AG04450 (cell line): ENCODE results near the gene SYT8. TPM values are rescaled to one million over a fixed set of nuclear protein-coding genes. Genes with fewer than 3 reads are reported as not detected.
"Not testable (repeated sequence)": the region's sequence is repeated elsewhere in the genome, so short reads cannot be mapped to it uniquely, and the experiment has no call there.

ENCODE experiments used
- CTCF ChIA-PET: fragments of 300-600, 350-600 bp; formaldehyde crosslinking; extraction: SDS; loops from one replicate; lab custom pipeline; 2022; ENCODE audit warnings: antibody characterized with exemption, inconsistent platforms; lab: Charles Lee
- POLR2A ChIA-PET: fragments of 350-600 bp; formaldehyde crosslinking; extraction: SDS; loops from one replicate; lab custom pipeline; 2021; ENCODE audit warnings: antibody characterized with exemption, inconsistent platforms; lab: Yijun Ruan, JAX
- DNase-seq: peaks from one replicate; pipeline ENCODE4 v3.0.0-alpha.2; 2011; ENCODE audit warnings: low read depth, low spot score
- H3K27ac ChIP-seq: one replicate; pipeline ENCODE4 v1.5.1; 2012; ENCODE audit warnings: low read depth, low read length, control low read depth
- H3K27me3 ChIP-seq: one replicate; pipeline ENCODE4 v1.6.0; 2012; ENCODE audit warnings: low read length; ENCODE audit not compliant: control insufficient read depth, insufficient read depth
- H3K4me3 ChIP-seq: 2 replicates; pipeline ENCODE4 v1.5.1; 2011; ENCODE audit warnings: mild to moderate bottlenecking, low read depth, low read length, control low read depth
- H3K9me3 ChIP-seq: 2 replicates; pipeline ENCODE4 v1.5.1; 2012; ENCODE audit warnings: low read length; ENCODE audit not compliant: control insufficient read depth, insufficient read depth
- polyA plus RNA-seq: library from polyadenylated mRNA; depleted of rRNA; stranded (reverse); fragments of >200 nt; gene quantifications from 2 replicates; pipeline ENCODE4 v1.2.3, GENCODE V29; 2011
- TF ChIP-seq, protein P1 (sequence below): IDR thresholded peaks from 2 replicates; pipeline ENCODE4 v1.5.1; 2011; ENCODE audit warnings: low read depth, low read length, control low read depth, inconsistent platforms

The SYT8 gene
- polyA plus RNA-seq, 1 experiment, result not detected

DNA sequence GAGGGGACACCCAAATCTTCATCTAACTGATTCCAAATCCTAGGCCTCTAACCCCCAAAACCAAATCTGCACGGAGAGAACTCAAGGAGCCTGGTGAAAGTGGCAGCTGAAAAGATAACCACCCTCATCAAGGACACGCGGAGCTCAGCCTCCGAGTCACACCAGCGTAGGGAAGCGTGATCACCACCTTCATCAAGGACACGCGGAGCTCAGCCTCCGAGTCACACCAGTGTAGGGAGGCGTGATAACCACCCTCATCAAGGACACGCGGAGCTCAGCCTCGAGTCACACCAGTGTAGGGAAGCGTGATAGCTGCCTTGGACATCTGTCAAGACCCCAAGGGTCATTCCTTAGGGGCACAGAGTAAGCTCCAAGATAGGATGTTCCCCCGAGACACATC is 29.3 kb upstream of the SYT8 start:
- POLR2A ChIA-PET, result no interaction called here
- TF ChIP-seq, protein P1, sequence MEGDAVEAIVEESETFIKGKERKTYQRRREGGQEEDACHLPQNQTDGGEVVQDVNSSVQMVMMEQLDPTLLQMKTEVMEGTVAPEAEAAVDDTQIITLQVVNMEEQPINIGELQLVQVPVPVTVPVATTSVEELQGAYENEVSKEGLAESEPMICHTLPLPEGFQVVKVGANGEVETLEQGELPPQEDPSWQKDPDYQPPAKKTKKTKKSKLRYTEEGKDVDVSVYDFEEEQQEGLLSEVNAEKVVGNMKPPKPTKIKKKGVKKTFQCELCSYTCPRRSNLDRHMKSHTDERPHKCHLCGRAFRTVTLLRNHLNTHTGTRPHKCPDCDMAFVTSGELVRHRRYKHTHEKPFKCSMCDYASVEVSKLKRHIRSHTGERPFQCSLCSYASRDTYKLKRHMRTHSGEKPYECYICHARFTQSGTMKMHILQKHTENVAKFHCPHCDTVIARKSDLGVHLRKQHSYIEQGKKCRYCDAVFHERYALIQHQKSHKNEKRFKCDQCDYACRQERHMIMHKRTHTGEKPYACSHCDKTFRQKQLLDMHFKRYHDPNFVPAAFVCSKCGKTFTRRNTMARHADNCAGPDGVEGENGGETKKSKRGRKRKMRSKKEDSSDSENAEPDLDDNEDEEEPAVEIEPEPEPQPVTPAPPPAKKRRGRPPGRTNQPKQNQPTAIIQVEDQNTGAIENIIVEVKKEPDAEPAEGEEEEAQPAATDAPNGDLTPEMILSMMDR, result no peak
- H3K4me3 ChIP-seq, result no peak overlapping the region
- H3K9me3 ChIP-seq, result no peaks in the 10 kb centered on the region; the same call in 1 of the 2 replicates
- no peak overlapping the region for H3K27ac ChIP-seq
- CTCF ChIA-PET, result interaction anchor here (1.1 to 2.0 kb wide), 3 partner anchors 77 to 153 kb away, joined by 5 to 11 read pairs (median 7); no protein-coding TSS in a partner anchor
- DNase-seq, result no peak
- peaks cover 21% of the 10 kb centered on the region for H3K27me3 ChIP-seq

DNA sequence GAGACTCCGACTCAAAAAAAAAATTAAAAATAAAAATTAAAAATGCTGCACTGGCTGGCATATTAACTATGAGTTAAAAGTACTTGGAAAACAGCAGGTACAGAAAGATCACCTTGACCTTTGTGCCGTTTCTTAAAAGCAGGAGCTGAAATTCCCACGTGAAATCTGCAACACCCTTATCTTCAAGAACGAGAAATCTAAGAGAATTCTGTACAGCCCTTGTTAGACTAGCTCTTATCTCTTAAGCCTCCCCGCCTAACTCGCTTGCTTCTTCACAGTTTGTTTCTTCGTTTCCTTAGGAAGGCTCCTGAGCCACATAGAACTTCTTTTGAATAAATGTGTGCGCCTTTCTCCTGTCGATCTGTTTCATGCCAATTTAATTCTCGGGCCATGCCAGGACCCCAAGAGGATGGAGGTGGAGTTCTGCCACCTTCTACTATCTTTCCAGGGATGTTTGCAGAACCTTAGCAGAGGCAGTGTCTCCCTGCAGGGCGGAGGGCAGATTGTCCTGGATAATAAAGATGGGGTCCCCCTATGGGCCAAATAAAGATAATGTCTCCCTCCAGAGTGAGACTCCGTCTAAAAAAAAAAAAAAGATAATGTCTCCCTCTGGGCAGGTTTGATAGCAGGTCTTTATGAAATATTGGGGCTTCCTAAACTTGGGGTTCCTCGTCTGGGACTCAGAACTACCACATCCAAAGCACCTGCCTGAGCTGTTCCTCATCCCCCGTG is 27.4 kb upstream of the SYT8 start:
- Histone ChIP-seq H3K27ac (no peak overlapping the region), H3K27me3 (peaks cover 21% of the 10 kb centered on the region), H3K4me3 (no peak overlapping the region), H3K9me3 (peaks cover 5% of the 10 kb centered on the region)
- no peak for DNase-seq
- TF ChIP-seq, protein P1, result no peak
- ChIA-PET POLR2A (interaction anchor here (0.7 kb wide), 1 partner anchor 45 kb away, joined by 6 read pairs; no protein-coding TSS in a partner anchor), CTCF (interaction anchor here (0.5 to 2.0 kb wide), 4 partner anchors 10 to 113 kb away, joined by 3 to 11 read pairs (median 3); no protein-coding TSS in a partner anchor)

DNA sequence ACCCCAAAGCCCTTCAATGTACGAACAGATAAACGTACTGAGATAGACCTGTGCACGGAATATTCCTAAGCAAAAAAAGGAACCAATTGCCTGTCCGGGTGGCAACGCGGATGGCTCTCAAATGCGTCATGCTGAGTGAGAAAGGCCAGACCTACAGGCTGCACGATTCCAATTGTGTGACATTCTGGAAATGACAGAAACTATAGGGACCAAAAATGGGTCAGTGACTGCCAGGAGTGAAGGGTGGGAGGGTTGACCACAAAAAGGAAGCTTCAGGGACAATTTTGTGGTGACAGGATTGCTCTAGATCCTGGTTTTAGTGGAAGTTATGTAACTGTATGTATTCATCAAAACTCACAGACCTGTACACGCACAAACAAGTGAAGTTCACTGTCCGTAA is 24.0 kb upstream of the SYT8 start:
- Histone ChIP-seq H3K4me3 (no peak overlapping the region), H3K27ac (no peak overlapping the region), H3K9me3 (peaks cover 5% of the 10 kb centered on the region), H3K27me3 (peaks cover 20% of the 10 kb centered on the region)
- TF ChIP-seq, protein P1, result no peak
- ChIA-PET POLR2A (no interaction called here), CTCF (no interaction called here)
- no peak for DNase-seq

DNA sequence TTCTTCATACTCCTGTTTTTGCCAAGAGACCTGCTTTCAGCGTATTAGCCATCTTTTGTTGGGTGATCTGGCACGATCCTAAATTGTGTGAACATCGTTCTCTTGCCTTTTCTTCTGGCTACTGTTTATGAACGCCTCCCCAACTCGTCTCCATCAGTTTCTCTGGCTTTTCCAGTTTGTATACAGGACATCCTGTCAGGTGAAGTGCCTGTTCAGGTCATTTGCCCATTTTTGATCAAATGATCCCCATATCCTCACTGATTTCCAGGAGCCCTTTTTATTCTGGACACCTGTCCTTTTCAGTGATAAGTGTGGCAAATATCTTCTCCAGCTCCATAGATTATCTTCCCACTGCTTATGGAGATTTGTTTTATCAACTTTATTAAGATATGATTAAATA is 22.5 kb upstream of the SYT8 start:
- DNase-seq, result no peak
- Histone ChIP-seq H3K9me3 (peaks cover 5% of the 10 kb centered on the region), H3K4me3 (no peak overlapping the region), H3K27ac (no peak overlapping the region), H3K27me3 (peaks cover 16% of the 10 kb centered on the region)
- TF ChIP-seq, protein P1, result no peak
- CTCF ChIA-PET, result no interaction called here
- POLR2A ChIA-PET, result no interaction called here

DNA sequence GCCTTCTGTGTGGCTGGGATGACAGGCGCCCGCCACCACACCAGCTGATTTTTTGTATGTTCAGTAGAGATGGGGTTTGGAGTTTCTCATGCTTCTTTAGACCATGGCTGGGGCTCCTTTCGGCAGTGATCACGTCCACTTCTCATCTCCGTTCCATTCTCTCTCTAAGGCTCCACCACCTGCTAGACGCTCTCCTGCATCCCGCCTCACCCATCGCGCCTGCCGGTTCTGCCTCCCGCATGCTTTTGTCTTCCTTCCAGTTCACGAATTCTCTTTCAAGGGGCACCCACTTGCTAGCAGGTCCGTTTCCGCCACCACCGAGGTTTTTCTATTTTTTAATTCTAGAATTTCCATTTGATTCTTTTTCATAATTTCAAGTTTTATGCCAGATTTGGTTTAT is 22.0 kb upstream of the SYT8 start:
- POLR2A ChIA-PET, result no interaction called here
- CTCF ChIA-PET, result no interaction called here
- DNase-seq, result no peak

DNA sequence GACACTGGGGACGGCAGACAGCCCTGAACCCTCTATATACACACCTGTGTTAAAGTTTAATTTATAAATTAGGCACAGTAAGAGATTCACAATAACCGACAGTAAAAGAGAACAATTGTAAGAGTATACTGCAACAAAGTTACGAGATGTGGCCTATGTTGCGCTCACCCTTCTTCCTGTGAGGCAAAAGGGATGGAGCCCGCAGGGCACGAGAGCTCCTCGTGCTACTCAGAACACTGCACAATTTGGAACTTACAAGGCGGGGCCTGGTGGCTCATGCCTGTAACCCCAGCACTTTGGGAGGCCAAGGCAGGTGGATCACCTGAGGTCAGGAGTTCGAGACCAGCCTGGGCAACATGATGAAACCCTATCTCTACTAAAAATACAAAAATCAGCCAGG is 21.4 kb upstream of the SYT8 start:
- H3K9me3 ChIP-seq, CTCF ChIA-PET, DNase-seq, H3K4me3 ChIP-seq, POLR2A ChIA-PET, H3K27ac ChIP-seq: not testable (repeated sequence)
- peaks cover 17% of the 10 kb centered on the region for H3K27me3 ChIP-seq

More for the DNA sequence above, 22.0 kb upstream of the SYT8 start:
- Histone ChIP-seq H3K27me3 (peaks cover 15% of the 10 kb centered on the region), H3K9me3 (peaks cover 5% of the 10 kb centered on the region), H3K27ac (no peak overlapping the region), H3K4me3 (no peak overlapping the region)
- TF ChIP-seq, protein P1, result no peak
